ENCODE measurements around the gene TSPAN16.

DNA sequence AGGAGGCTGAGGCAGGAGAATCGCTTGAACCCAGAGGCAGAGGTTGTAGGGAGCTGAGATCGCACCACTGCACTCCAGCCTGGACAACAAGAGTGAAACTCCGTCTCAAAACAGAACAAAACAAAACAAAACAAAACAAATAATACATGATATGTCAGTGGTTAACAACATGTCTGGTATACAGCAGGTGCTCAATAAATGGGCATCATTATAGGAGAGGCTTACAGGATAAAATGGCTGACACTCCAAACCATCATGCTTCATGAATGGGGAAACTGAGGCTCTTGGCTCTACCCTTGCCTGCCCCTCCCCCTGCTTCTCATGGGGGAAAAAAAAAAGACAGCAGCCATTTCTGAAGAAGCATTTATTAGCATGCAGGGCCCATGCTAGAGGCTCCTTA, 46.5 kb downstream of the TSPAN16 start:
- TF ChIP-seq, protein P1, sequence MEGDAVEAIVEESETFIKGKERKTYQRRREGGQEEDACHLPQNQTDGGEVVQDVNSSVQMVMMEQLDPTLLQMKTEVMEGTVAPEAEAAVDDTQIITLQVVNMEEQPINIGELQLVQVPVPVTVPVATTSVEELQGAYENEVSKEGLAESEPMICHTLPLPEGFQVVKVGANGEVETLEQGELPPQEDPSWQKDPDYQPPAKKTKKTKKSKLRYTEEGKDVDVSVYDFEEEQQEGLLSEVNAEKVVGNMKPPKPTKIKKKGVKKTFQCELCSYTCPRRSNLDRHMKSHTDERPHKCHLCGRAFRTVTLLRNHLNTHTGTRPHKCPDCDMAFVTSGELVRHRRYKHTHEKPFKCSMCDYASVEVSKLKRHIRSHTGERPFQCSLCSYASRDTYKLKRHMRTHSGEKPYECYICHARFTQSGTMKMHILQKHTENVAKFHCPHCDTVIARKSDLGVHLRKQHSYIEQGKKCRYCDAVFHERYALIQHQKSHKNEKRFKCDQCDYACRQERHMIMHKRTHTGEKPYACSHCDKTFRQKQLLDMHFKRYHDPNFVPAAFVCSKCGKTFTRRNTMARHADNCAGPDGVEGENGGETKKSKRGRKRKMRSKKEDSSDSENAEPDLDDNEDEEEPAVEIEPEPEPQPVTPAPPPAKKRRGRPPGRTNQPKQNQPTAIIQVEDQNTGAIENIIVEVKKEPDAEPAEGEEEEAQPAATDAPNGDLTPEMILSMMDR (IDR thresholded peaks at IDR 0.05), result no peak
- TF ChIP-seq POLR2AphosphoS5 (IDR thresholded peaks at IDR 0.05) (no peak), EP300 (IDR thresholded peaks at IDR 0.05; ENCODE audit: low read depth) (no peak)
